ENCODE data around the gene D2HGDH.

D2HGDH gene

DNA sequence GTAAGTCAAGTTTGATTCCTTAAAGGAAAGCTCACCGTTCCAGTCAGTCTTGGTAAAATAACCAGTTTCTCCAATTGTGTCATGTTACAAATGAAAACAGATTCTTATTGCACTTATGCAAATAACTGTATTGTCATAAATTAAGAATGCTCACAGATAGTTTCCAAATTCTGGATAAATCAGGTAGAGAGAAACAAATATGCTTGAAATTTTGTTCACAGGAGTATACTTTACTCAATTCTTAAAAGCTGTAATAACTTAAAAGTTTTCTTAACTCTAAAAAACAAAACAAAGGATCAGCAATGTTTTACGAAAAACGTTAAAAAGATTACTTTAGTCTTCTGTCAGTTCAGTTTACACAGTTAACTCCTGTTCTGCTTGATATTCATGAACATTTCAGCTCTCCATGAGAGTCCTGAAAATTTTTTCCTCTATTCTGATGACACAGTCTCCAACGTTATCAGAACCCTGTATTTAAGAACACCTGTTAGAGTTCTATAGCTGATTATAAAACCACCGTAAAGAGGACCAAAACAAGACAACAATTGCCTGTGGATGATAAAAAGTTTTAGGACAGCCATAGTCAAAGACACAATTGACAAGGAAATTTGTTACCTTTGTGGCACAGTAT, 46.6 kb downstream of the D2HGDH start:
- TF ChIP-seq, protein P1, sequence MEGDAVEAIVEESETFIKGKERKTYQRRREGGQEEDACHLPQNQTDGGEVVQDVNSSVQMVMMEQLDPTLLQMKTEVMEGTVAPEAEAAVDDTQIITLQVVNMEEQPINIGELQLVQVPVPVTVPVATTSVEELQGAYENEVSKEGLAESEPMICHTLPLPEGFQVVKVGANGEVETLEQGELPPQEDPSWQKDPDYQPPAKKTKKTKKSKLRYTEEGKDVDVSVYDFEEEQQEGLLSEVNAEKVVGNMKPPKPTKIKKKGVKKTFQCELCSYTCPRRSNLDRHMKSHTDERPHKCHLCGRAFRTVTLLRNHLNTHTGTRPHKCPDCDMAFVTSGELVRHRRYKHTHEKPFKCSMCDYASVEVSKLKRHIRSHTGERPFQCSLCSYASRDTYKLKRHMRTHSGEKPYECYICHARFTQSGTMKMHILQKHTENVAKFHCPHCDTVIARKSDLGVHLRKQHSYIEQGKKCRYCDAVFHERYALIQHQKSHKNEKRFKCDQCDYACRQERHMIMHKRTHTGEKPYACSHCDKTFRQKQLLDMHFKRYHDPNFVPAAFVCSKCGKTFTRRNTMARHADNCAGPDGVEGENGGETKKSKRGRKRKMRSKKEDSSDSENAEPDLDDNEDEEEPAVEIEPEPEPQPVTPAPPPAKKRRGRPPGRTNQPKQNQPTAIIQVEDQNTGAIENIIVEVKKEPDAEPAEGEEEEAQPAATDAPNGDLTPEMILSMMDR (IDR thresholded peaks at IDR 0.05), result no peak

DNA sequence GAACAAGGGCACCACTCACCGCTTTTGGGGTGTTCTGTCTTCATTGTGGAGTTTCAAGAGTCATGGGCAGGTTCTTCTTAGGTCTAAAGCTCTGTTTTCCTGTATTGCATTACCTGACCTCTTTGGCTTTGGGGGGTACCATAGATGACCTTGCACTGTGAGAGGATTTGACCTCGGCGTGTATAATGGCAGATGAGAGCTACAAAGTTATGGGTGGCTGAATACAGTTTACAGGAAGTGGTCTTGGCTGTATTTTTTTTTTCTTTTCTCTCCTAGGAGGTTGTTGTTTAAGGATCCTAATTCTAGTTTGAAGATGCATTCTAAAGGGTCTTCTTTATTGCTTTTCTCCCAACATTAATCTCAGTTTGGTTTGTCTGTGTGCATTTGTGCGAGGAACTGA, 53.7 kb downstream of the D2HGDH start:
- TF ChIP-seq, protein P1 (IDR thresholded peaks at IDR 0.05), result no peak

DNA sequence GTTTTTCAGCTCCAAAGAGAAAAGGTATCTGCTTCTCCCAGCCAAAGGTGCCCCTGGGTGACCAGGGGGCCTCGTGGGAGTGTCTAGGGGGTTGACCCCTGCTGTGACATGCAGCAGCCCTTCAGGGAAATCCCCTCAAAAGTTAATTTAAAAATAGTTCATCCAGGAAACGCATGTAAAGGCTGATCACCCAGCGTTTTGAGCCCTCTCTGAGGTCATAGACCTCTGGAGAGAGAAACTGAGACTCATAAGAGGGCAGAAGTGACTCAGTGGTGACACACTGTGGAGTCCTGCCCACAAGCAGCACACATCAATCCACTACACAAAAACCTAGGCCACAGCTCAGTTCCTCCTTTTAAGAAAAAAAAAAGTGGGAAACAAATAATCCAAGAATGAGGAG, 54.1 kb downstream of the D2HGDH start:
- TF ChIP-seq, protein P1 (IDR thresholded peaks at IDR 0.05), result no peak

DNA sequence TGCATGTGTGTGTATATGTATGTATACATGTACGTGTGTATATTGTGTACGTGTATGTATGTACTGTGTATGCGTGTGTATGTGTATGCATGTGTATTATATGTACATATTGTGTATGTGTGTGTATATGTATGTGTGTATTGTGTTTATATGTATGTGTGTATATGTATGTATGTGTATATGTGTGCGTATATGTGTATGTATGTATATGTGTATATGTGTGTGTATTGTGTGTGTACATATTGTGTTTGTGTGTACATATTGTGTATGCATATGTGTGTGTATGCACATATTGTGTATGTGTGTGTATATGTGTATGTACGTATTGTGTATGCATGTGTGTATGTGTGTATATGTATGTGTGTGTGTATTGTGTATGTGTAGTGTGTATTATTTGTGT, 59.0 kb downstream of the D2HGDH start:
- TF ChIP-seq, protein P1 (IDR thresholded peaks at IDR 0.05), result no peak

DNA sequence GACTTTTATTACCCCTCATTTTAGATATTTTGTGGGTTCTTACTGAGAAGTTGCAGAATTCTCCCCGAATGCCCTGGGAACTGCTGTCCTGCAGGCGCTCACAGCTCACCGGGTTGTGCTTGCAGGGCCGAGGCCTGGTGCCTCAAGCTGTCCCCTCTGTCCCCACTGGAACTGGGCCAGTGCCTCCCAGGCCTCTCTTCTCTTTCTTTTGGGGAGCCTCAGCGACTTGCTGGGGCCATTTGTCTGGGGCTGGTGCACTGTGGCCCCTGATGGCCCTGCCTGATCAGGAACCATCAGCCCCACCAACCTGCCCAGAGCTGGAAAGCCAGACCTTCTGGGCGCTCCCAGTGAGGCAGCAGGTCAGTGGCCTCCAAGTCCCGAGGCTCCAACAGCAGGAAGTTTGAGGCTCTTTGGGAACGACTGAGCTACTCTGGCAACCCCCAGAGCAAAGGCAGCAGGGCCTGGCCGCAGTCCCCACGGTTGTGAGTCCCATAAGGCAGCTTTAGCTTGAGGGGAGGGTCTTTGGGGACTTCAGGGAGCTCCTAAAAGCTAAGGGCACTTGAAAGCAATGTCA, 59.9 kb downstream of the D2HGDH start:
- TF ChIP-seq, protein P1 (IDR thresholded peaks at IDR 0.05), result no peak

DNA sequence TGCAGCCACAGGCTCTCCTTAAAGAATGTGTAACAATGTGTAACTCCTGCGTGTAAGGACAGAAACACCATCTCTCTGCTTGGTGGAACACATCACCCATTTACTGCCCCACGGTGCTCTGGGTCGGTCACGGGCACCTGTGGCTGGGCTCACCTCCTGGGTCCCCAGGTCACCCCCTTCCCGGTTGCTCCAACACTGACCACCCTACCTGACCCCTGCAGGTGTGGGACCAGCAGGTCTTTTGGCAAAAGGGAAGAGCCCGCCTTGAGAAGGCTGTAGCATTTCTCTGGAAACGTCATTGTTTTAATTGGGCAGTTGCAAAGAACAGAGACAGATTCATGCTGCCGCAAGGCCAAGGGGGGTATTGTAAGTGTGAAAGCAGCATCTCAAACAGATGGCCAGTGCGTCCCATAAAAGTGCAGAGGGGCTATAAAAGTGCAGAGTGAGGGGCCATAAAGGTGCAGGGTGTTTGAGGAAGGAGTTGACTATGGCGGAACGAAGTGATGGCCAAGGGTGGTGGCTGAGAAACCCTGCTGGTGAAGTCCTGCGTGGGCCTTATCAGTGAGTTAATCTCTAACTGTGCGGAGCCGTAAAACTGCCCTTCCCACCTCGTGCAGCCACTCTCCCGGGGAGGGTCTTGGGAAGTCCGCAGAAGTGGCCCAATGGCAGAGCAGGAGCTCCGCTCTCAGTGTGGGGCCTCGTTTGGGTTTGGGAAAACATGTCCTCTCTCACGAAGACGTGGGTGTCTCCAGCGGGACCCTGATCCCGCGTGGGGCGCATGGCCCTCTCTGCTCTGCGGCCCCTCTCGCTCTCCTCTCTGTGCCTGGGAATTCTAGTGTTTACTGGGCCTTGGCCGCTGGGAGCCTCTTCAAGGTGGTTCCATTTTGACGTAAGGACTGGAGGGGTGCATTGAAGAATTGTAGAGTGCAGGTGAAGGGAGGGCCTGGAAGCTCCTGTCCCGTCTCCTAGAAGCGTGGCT, 60.9 kb downstream of the D2HGDH start:
- TF ChIP-seq, protein P1 (IDR thresholded peaks at IDR 0.05), result no peak

DNA sequence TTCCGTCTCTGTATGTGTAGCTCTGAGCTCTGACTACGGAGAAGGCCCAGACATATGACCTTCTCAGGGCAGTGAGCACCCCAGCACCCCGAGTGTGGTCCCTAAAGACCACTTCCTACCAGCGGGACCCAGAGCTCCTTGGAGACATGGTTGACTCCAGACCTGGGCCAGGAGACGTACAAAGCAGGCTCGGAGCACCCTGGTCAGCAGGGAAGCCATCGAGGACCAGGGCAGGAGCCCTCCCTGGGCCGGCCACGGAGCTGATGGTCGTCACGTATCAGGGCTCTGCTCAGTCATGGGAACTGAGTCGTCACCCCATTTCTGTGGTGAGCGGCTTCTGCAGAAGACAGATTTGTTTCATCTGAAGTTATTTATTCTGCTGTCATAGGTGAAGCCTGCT, 61.8 kb downstream of the D2HGDH start:
- TF ChIP-seq, protein P1 (IDR thresholded peaks at IDR 0.05), result no peak
